ENCODE measurements around the gene SLC25A45. TPM values are rescaled to one million over a fixed set of nuclear protein-coding genes. Genes with fewer than 3 reads are reported as not detected.

Gene SLC25A45
- polyA plus RNA-seq, 1 of the 3 experiments (the other 2 are of a cell fraction): 3.6 TPM

GRCh38 chr11:65352783-65353182 is 29.7 kb downstream of the SLC25A45 start:
- H2AFZ ChIP-seq (ENCODE audit: low read depth): no peak overlapping the region
- H3K4me1 ChIP-seq (ENCODE audit: control insufficient read depth in 1 of 2, insufficient read depth in 2 of 2, low read depth in 1 of 2, low read length in 1 of 2): peaks cover 0 to 18% of the 10 kb centered on the region in 2 experiments; a peak in 1 of 4 replicates
- CTCF ChIA-PET: interaction anchor here (1.0 to 3.8 kb wide), 15 partner anchors 9 to 189 kb away, joined by 3 to 19 read pairs (median 4); partner anchors contain the start of genes CDC42EP2 and DPF2
- no peaks in the 10 kb centered on the region for H3K9me3 ChIP-seq
- H3K4me2 ChIP-seq: no peak overlapping the region
- TF ChIP-seq RAD21 (IDR thresholded peaks at IDR 0.05; ENCODE audit: low read length): peak; percentile 13; the same call in 1 of the 2 replicates
- TF ChIP-seq CTCF (IDR thresholded peaks at IDR 0.05): peak; percentile 62
- TF ChIP-seq USF2 (IDR thresholded peaks at IDR 0.05; ENCODE audit: borderline replicate concordance, low read depth, low read length): no peak
- no peak for TF ChIP-seq SIN3A (IDR thresholded peaks at IDR 0.05; ENCODE audit: borderline replicate concordance, low read depth, low read length)
- no peaks in the 10 kb centered on the region for H3K79me2 ChIP-seq (ENCODE audit: insufficient read depth)
- DNase-seq: no peak
- H3K27ac ChIP-seq (ENCODE audit: low read depth in 2 of 2, low read length in 1 of 2): no peak overlapping the region; a peak in 1 of 4 replicates
- WGBS (ENCODE audit: low lambda C conversion rate): 89% methylated on average over 3 of the region's 3 CpGs
- no peaks in the 10 kb centered on the region for H3K27me3 ChIP-seq (ENCODE audit: insufficient read depth)
- H3F3A ChIP-seq (replicated peaks; ENCODE audit: insufficient read depth): peaks cover 43% of the 10 kb centered on the region
- H4K20me1 ChIP-seq (ENCODE audit: insufficient read depth): no peaks in the 10 kb centered on the region
- POLR2A ChIA-PET: interaction anchor here (1.1 to 1.8 kb wide), 3 partner anchors 19 to 150 kb away, joined by 3 to 5 read pairs (median 4); partner anchors contain the start of genes CDC42EP2 and DPF2
- H3K9me2 ChIP-seq: no peaks in the 10 kb centered on the region
- no peak overlapping the region for H3K4me3 ChIP-seq (ENCODE audit: low read depth in 2 of 2, low read length in 1 of 2)
- no peak overlapping the region for H3K9ac ChIP-seq
- peaks cover 20 to 40% of the 10 kb centered on the region in 2 experiments for H3K36me3 ChIP-seq (replicated peaks in 1 of 2; ENCODE audit: control insufficient read depth in 1 of 2, insufficient read depth in 2 of 2, low read length in 1 of 2)

- Histone ChIP-seq H3K36me3 (replicated peaks in 1 of 2; ENCODE audit: control insufficient read depth in 1 of 2, insufficient read depth in 2 of 2, low read length in 1 of 2) (peaks cover 20 to 43% of the 10 kb centered on the region in 2 experiments), H4K20me1 (ENCODE audit: insufficient read depth) (no peaks in the 10 kb centered on the region)
These were observed 30.9 kb downstream of the SLC25A45 start for GRCh38 chr11:65351511-65351910.

More at GRCh38 chr11:65351511-65351910, 30.9 kb downstream of the SLC25A45 start:
- Histone ChIP-seq H3K79me2 (ENCODE audit: insufficient read depth) (no peaks in the 10 kb centered on the region), H3K4me3 (ENCODE audit: low read depth in 2 of 2, low read length in 1 of 2) (no peak overlapping the region), H3K9me3 (no peaks in the 10 kb centered on the region), H3K4me2 (no peak overlapping the region), H3K27me3 (ENCODE audit: insufficient read depth) (no peaks in the 10 kb centered on the region), H3K27ac (ENCODE audit: low read depth in 2 of 2, low read length in 1 of 2) (no peak overlapping the region), H2AFZ (ENCODE audit: low read depth) (no peak overlapping the region), H3K9me2 (no peaks in the 10 kb centered on the region), H3K4me1 (ENCODE audit: control insufficient read depth in 1 of 2, insufficient read depth in 2 of 2, low read depth in 1 of 2, low read length in 1 of 2) (peaks cover 0 to 18% of the 10 kb centered on the region in 2 experiments; a peak in 1 of 4 replicates), H3F3A (replicated peaks; ENCODE audit: insufficient read depth) (peaks cover 43% of the 10 kb centered on the region), H3K9ac (no peak overlapping the region)
- 85% methylated on average over 2 of the region's 2 CpGs for WGBS (ENCODE audit: low lambda C conversion rate)
- no peak for TF ChIP-seq CTCF (IDR thresholded peaks at IDR 0.05)
- ChIA-PET POLR2A (no interaction called here), CTCF (interaction anchor here (0.7 to 3.8 kb wide), 7 partner anchors 9 to 179 kb away, joined by 3 to 19 read pairs (median 3); partner anchors contain the start of gene DPF2)
- DNase-seq: no peak

Data from SK-N-SH (cell line).